ENCODE data around the gene AK5.

AK5 gene

DNA sequence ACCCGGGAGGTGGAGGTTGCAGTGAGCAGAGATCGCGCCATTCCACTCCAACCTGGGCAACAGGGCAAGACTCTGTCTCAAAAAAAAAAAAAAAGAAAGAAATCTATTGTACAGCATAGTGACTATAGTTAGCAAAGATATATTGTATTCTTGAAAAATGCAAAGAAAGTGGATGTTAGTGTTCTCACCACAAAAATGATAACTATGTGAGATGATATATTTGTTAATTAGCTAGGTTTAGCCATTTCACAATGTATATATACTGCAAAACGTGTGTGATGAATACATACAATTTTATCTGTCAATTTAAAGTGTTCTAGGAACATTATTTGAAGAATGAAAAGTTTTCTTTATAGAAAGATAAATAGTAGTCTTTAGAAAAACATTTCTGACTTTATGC lies 179.9 kb downstream of the AK5 start:
- DNase-seq, result no peak

- DNase-seq, result no peak
These were observed 181.4 kb downstream of the AK5 start for GRCh38 chr1:77463216-77463615.

GRCh38 chr1:77465139-77465538 lies 183.3 kb downstream of the AK5 start:
- no peak for DNase-seq

DNA sequence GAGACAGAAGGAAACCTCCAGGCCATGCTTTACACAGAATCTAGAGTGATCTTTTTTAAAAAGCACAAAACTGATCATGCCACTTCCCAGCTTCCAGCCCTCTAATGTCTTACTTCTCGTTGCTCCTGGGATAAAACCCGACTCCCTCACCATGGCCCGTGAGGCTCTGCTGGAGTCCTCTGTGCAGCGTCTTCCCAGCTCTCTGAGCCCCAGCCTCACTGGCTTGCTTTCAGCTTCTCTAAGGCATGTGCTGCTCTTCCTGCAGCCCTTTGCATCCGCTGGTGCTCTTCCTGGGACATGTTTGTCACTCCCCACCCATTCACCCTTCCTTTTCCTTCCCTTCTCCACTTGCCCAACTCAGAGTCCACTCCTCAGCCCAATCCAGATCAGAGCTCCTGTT lies 184.1 kb downstream of the AK5 start:
- no peak for DNase-seq

DNA sequence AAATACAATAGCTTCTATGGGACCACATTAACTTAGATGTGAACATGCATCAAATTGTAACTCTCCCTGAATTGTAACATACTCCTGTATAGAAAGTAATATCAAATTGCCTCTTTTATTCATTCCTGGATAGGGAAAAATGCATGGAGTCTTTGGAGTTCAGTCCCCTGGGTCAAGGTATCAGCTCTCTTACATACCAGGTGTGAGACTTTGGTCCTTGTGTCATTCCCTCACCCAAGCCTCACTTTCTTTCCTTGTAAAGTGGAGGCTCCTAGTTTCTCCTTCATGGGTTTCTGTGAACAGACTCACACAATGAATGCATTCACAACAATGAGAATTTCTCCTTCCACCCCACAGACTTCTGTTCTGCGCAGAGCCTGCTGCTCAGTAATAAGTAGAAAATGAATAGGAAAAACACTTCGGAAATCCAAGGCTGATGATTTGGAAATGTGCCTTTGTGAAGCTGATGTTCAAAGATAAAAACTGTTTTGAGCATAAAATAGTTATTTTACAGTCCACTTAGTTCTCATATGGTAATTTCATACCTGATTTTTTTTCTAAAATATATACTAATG lies 185.3 kb downstream of the AK5 start:
- DNase-seq, result no peak

- DNase-seq, result no peak
These were observed 185.9 kb downstream of the AK5 start for GRCh38 chr1:77467741-77468140.

GRCh38 chr1:77468257-77468948 lies 186.6 kb downstream of the AK5 start:
- DNase-seq, result no peak

GRCh38 chr1:77468949-77469710 lies 187.3 kb downstream of the AK5 start:
- DNase-seq, result no peak

- no peak for DNase-seq
These were observed 189.9 kb downstream of the AK5 start for GRCh38 chr1:77471691-77472090.

DNA sequence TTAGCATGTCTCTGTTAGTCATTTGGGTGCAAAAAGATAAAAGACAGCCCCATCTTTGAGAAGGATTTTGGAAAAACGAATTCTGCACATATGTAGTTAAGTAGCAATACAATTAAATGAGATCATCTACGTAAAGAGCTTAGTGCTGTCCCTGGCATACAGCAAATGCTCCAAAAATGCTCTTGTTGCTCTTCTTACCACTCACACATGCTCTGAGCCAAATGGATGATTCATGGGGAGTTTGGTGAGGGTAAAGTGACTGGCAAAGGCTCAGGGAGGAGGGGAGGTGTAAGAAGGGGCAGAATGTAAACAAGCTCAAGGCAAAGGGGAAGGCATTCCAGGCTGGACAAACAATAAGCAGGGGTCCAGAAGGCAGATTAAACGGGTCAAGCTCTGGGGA lies 191.9 kb downstream of the AK5 start:
- DNase-seq, result no peak

- no peak for DNase-seq
These were observed 193.8 kb downstream of the AK5 start for GRCh38 chr1:77475641-77476040.

GRCh38 chr1:77476475-77476874 lies 194.7 kb downstream of the AK5 start:
- DNase-seq, result no peak

- DNase-seq, result no peak
These were observed 202.5 kb downstream of the AK5 start for GRCh38 chr1:77484334-77484733.

- no peak for DNase-seq
These were observed 203.1 kb downstream of the AK5 start for GRCh38 chr1:77484926-77485325.

DNA sequence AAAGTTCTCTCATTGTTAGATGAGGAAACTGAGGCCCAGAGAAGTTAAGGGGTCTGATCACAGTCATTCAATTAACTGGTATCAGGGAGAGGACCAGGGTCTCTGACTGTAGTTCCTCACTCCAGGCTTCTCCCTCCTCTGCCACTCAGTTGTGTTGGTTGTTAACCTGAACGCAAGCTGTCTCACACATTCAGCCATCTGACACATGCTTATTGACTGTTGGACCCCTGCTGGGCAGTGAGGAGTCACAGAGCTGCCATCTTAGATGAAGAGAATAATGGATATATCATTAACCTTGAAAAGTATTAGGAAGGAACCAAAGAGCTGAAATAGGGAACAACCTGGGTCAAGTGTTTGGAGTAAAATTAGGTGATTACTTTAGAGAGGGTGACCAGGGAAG lies 205.8 kb downstream of the AK5 start:
- DNase-seq, result no peak

DNA sequence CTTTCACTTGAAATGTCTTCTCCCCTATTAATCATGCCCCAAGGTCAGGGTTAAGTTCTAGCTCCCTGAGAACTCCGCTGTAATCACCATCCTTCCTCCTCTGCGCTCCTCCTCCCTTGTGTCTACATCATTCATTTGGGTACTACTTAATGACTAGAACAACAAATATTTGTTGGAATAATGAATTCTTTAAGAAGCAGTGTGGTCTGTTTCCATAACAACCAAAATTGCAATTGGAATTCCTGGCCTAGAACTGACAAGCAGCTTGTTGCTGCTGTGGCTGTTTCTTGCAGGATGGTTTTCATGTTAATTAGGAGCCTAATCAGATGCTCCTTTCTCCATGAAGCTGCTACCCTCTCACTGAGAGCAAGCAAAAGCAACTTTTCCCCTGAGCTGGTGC lies 208.1 kb downstream of the AK5 start:
- no peak for DNase-seq

DNA sequence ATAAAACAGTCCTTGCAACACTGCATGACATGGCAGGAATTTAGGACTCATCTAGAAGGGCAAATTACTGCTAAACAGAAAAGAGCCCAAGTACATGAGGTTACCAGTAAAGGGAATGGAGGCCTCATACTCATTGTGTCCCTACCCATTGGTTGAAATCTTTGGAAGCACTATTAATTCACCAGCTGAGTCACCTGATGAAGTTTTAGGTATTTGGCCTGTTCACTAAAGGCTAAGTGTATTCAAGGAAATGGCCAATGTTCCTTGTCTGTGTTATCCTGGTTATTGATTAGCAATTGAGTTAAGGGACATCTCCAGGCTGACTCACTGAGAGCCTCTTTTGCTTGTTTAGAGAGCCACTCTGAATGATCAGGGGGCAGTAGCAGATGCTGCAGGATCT lies 212.2 kb downstream of the AK5 start:
- no peak for DNase-seq

GRCh38 chr1:77498918-77499317 lies 217.1 kb downstream of the AK5 start:
- no peak for DNase-seq

GRCh38 chr1:77499466-77499865 lies 217.6 kb downstream of the AK5 start:
- no peak for DNase-seq

- DNase-seq, result no peak
These were observed 223.2 kb downstream of the AK5 start for GRCh38 chr1:77504986-77505385.

- DNase-seq, result no peak
These were observed 225.0 kb downstream of the AK5 start for GRCh38 chr1:77506771-77507170.

DNA sequence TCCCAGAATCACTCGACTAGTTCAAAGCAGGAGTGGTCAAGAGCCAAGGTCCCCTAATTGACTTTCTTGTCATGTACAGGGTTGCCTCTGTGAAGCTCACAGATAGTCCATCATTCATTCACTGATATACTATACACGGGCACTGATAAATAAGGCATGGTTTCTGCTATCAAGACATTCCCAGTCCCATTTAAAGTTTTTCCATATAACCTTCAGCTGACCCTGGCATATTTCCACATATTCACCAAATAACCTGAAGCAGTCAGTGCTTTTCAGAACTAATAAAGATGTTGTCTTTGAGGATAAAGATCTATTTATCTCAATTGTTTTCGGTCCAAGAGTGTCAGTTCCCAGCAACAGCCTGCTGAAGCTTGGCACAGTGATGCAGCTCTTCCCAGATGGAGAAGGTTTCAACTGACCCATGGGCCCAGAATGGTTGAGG lies 227.3 kb downstream of the AK5 start:
- DNase-seq, result no peak

- DNase-seq, result no peak
These were observed 228.1 kb downstream of the AK5 start for GRCh38 chr1:77509898-77510297.

DNA sequence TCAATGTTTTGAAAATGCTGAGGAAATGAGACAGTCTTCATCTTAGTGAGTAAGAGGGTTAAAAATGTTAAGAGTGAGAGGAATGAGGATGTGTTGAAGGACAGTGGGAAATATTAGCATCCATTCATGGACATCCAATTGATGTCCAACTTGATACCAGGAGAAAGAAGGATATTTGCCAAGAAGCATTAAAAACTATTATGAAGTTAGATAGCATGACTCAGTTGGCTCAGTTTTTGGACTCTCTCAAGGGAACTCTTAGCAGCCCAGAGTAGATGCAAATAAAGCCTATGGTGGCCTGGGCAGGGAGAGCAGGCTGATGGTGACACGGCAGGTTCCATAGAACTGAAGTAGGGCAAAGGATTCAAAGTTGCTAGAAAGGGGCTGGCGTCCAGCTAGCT lies 229.6 kb downstream of the AK5 start:
- DNase-seq, result no peak

Data from activated CD4-positive, CD25-positive, alpha-beta regulatory T cell (primary cell).